SK-N-SH (cell line): ENCODE data around the gene DZIP1. TPM values are rescaled to one million over a fixed set of nuclear protein-coding genes. Genes with fewer than 3 reads are reported as not detected.

ENCODE experiments used
- CTCF ChIA-PET: fragments of 300-600, 350-600 bp; formaldehyde crosslinking; extraction: SDS; loops from one replicate; lab custom pipeline; 2021; lab: Yijun Ruan, JAX
- POLR2A ChIA-PET: fragments of 350-600 bp; sonication (Branson Sonifier 250); formaldehyde crosslinking; extraction: SDS; loops from one replicate; lab custom pipeline; 2020; ENCODE audit warnings: antibody characterized with exemption, inconsistent platforms; lab: Yijun Ruan, JAX
- DNase-seq: peaks from one replicate; pipeline ENCODE4 v3.0.0; 2012
- H2AFZ ChIP-seq: fragments of 200-600 bp; sonication (generic); 2 replicates; pipeline ENCODE4 v1.8.1; 2016; ENCODE audit warnings: antibody characterized with exemption, mild to moderate bottlenecking, low read depth
- H3F3A ChIP-seq: fragments of 200-600 bp; sonication (generic); replicated peaks from 2 replicates; pipeline ENCODE3; 2016; ENCODE audit warnings: antibody characterized with exemption, mild to moderate bottlenecking; ENCODE audit not compliant: insufficient read depth
- H3K27ac ChIP-seq, 2 experiments: fragments of 200-500 bp in 1 of 2; fragments of 200-600 bp in 1 of 2; sonication (Bioruptor generic) in 1 of 2; sonication (generic), shearing (Covaris generic) in 1 of 2; 2 replicates each; pipeline versions ENCODE4 v1.5.1 to v1.6.1; 2014 to 2016; ENCODE audit warnings: low read depth in 2 of 2, inconsistent platforms in 1 of 2, low read length in 1 of 2, mild to moderate bottlenecking in 1 of 2, mixed read lengths in 1 of 2
- H3K27me3 ChIP-seq: fragments of 200-600 bp; sonication (generic), shearing (Covaris generic); 2 replicates; pipeline ENCODE4 v1.6.1; 2016; ENCODE audit warnings: mixed run types; ENCODE audit not compliant: insufficient read depth
- H3K36me3 ChIP-seq, 2 experiments: fragments of 200-500 bp in 1 of 2; fragments of 200-600 bp in 1 of 2; sonication (Bioruptor generic) in 1 of 2; sonication (generic) in 1 of 2; replicated peaks in 1 of 2; 2 replicates each; pipeline versions ENCODE3 to v1.5.1; 2014 to 2016; ENCODE audit warnings: low read length in 1 of 2, mild to moderate bottlenecking in 1 of 2; ENCODE audit not compliant: insufficient read depth in 2 of 2, control insufficient read depth in 1 of 2
- H3K4me1 ChIP-seq, 2 experiments: fragments of 200-500 bp in 1 of 2; fragments of 200-600 bp in 1 of 2; sonication (Bioruptor generic) in 1 of 2; sonication (generic), shearing (Covaris generic) in 1 of 2; 2 replicates each; pipeline versions ENCODE4 v1.5.1 to v1.6.1; 2014 to 2016; ENCODE audit warnings: low read depth in 1 of 2, low read length in 1 of 2, mixed run types in 1 of 2; ENCODE audit not compliant: insufficient read depth in 2 of 2, control insufficient read depth in 1 of 2
- H3K4me2 ChIP-seq: fragments of 200-600 bp; sonication (generic), shearing (Covaris generic); 2 replicates; pipeline ENCODE4 v1.6.1; 2017; ENCODE audit warnings: mixed run types
- H3K4me3 ChIP-seq, 2 experiments: fragments of 200-500 bp in 1 of 2; fragments of 200-600 bp in 1 of 2; sonication (Bioruptor generic) in 1 of 2; sonication (generic), shearing (Covaris generic) in 1 of 2; 2 replicates each; pipeline versions ENCODE4 v1.5.1 to v1.8.1; 2014 to 2016; ENCODE audit warnings: low read depth in 2 of 2, inconsistent platforms in 1 of 2, low read length in 1 of 2, mild to moderate bottlenecking in 1 of 2, mixed read lengths in 1 of 2, moderate library complexity in 1 of 2
- H3K79me2 ChIP-seq: fragments of 200-600 bp; sonication (generic); 2 replicates; pipeline ENCODE4 v1.8.1; 2017; ENCODE audit warnings: mild to moderate bottlenecking; ENCODE audit not compliant: insufficient read depth
- H3K9ac ChIP-seq: fragments of 200-600 bp; sonication (generic); 2 replicates; pipeline ENCODE4 v1.6.1; 2017; ENCODE audit warnings: mixed run types
- H3K9me2 ChIP-seq: fragments of 200-600 bp; sonication (generic); 2 replicates; pipeline ENCODE4 v1.6.1; 2017; ENCODE audit warnings: mixed run types
- H3K9me3 ChIP-seq: fragments of 200-600 bp; sonication (generic); 2 replicates; pipeline ENCODE4 v1.6.1; 2017; ENCODE audit warnings: mixed run types, mild to moderate bottlenecking, moderate library complexity
- H4K20me1 ChIP-seq: fragments of 200-600 bp; sonication (generic); 2 replicates; pipeline ENCODE4 v1.6.1; 2017; ENCODE audit warnings: mild to moderate bottlenecking, mixed run types; ENCODE audit not compliant: insufficient read depth
- ELF1 ChIP-seq: IDR thresholded peaks from 2 replicates; pipeline ENCODE4 v1.4.0; 2012
- EP300 ChIP-seq, 2 experiments: IDR thresholded peaks; 2 replicates each; pipeline versions ENCODE4 v1.4.0 to v1.6.1; 2012; ENCODE audit warnings: borderline replicate concordance in 1 of 2, low read depth in 1 of 2, low read length in 1 of 2
- FOXJ3 ChIP-seq: sonication (generic); formaldehyde crosslinking; IDR thresholded peaks from 2 replicates; pipeline ENCODE4 v1.5.1; 2020; ENCODE audit warnings: mild to moderate bottlenecking, missing genetic modification reagents
- GATA2 ChIP-seq: sonication (generic); formaldehyde crosslinking; IDR thresholded peaks from 2 replicates; pipeline ENCODE4 v1.5.0; 2020; ENCODE audit warnings: mild to moderate bottlenecking, missing genetic modification reagents
- IRF3 ChIP-seq: fragments of 150-350 bp; IDR thresholded peaks from 2 replicates; pipeline ENCODE4 v1.6.1; 2016; ENCODE audit warnings: mild to moderate bottlenecking, low read depth, low read length
- MAX ChIP-seq: IDR thresholded peaks from 2 replicates; pipeline ENCODE4 v1.4.0; 2012; ENCODE audit warnings: low read depth
- POLR2AphosphoS5 ChIP-seq: IDR thresholded peaks from 2 replicates; pipeline ENCODE4 v1.6.1; 2012; ENCODE audit warnings: low read depth, low read length
- RAD21 ChIP-seq: IDR thresholded peaks from 2 replicates; pipeline ENCODE4 v1.6.1; 2012; ENCODE audit warnings: mild to moderate bottlenecking, low read length
- RCOR1 ChIP-seq: fragments of 150-350 bp; IDR thresholded peaks from 2 replicates; pipeline ENCODE4 v1.6.1; 2017; ENCODE audit warnings: antibody characterized with exemption, low read length
- RXRA ChIP-seq: IDR thresholded peaks from 2 replicates; pipeline ENCODE4 v1.4.0; 2012; ENCODE audit warnings: low read depth, mild to moderate bottlenecking, borderline replicate concordance
- SIN3A ChIP-seq: IDR thresholded peaks from 2 replicates; pipeline ENCODE4 v1.6.1; 2012; ENCODE audit warnings: low read depth, mild to moderate bottlenecking, low read length, moderate library complexity, borderline replicate concordance
- TAF1 ChIP-seq: IDR thresholded peaks from 2 replicates; pipeline ENCODE4 v1.6.1; 2012; ENCODE audit warnings: low read depth, mild to moderate bottlenecking, low read length, moderate library complexity, borderline replicate concordance
- TCF12 ChIP-seq: IDR thresholded peaks from 2 replicates; pipeline ENCODE4 v1.4.0; 2012
- TEAD4 ChIP-seq: IDR thresholded peaks from 2 replicates; pipeline ENCODE4 v1.4.0; 2012; ENCODE audit warnings: mild to moderate bottlenecking, borderline replicate concordance; ENCODE audit not compliant: insufficient read depth
- USF1 ChIP-seq: IDR thresholded peaks from 2 replicates; pipeline ENCODE4 v1.4.0; 2012; ENCODE audit warnings: low read depth, borderline replicate concordance
- USF2 ChIP-seq: fragments of 150-350 bp; IDR thresholded peaks from 2 replicates; pipeline ENCODE4 v1.6.1; 2017; ENCODE audit warnings: antibody characterized with exemption, low read length, low read depth, borderline replicate concordance
- YY1 ChIP-seq: IDR thresholded peaks from 2 replicates; pipeline ENCODE4 v1.4.0; 2012; ENCODE audit warnings: low read depth, mild to moderate bottlenecking
- ZBTB33 ChIP-seq: IDR thresholded peaks from 2 replicates; pipeline ENCODE4 v1.4.0; 2012; ENCODE audit warnings: low read depth, borderline replicate concordance
- WGBS: methylation state at CpG from one replicate; pipeline ENCODE4 v1.1.6; 2017; ENCODE audit warnings: low lambda C conversion rate; 5-methylcytosine and 5-hydroxymethylcytosine counted together
- polyA plus RNA-seq, 3 experiments: library from polyadenylated mRNA; depleted of rRNA; stranded (reverse); fragments of >200 nt; gene quantifications; 2 replicates each; pipeline ENCODE4 v1.2.3, GENCODE V29; 2012

Gene DZIP1
- polyA plus RNA-seq, 1 of the 3 experiments (the other 2 are of a cell fraction), result 15.0 TPM

GRCh38 chr13:95614641-95615245 lies 29.8 kb downstream of the DZIP1 start:
- WGBS, result 94% methylated on average over 7 of the region's 7 CpGs
- Histone ChIP-seq H3K9me2 (no peaks in the 10 kb centered on the region), H4K20me1 (no peaks in the 10 kb centered on the region; the same call in 1 of the 2 replicates), H2AFZ (no peak overlapping the region), H3K27ac (no peak overlapping the region), H3F3A (no peaks in the 10 kb centered on the region), H3K4me3 (no peak overlapping the region), H3K79me2 (no peaks in the 10 kb centered on the region), H3K4me2 (no peak overlapping the region), H3K4me1 (no peaks in the 10 kb centered on the region), H3K36me3 (peaks cover 56 to 74% of the 10 kb centered on the region in 2 experiments), H3K9me3 (no peaks in the 10 kb centered on the region), H3K9ac (no peak overlapping the region), H3K27me3 (no peaks in the 10 kb centered on the region)
- no peak for DNase-seq
- CTCF ChIA-PET, result interaction anchor here (1.1 to 2.9 kb wide), 3 partner anchors 10 to 219 kb away, joined by 3 to 19 read pairs (median 8); no protein-coding TSS in a partner anchor
- TF ChIP-seq RXRA (no peak), FOXJ3 (CRISPR knock-in tag) (no peak), TEAD4 (no peak), GATA2 (CRISPR knock-in tag) (no peak), USF1 (no peak), RAD21 (no peak), ELF1 (no peak), POLR2AphosphoS5 (no peak), EP300 (IDR thresholded peaks at IDR 0.05; ENCODE audit: borderline replicate concordance in 1 of 2, low read depth in 1 of 2, low read length in 1 of 2) (no peak), RCOR1 (no peak), YY1 (no peak), ZBTB33 (no peak), MAX (no peak), SIN3A (no peak), IRF3 (no peak), TCF12 (no peak), TAF1 (no peak), USF2 (no peak)
- POLR2A ChIA-PET, result no interaction called here
